K562 (cell line): ENCODE results near the gene ACYP2. TPM values are rescaled to one million over a fixed set of nuclear protein-coding genes. Genes with fewer than 3 reads are reported as not detected.

Experiments
- CHD2 ChIP-seq: IDR thresholded peaks from 2 replicates; pipeline ENCODE4 v1.6.1; 2011; ENCODE audit warnings: low read depth, low read length
- CXXC5 ChIP-seq: fragments of 250-450 bp; sonication (Bioruptor Pico); IDR thresholded peaks from 2 replicates; pipeline ENCODE4 v1.8.0; 2022; ENCODE audit warnings: inconsistent platforms, mild to moderate bottlenecking, moderate library complexity
- E4F1 ChIP-seq: fragments of 250-450 bp; sonication (Bioruptor Pico); IDR thresholded peaks from 2 replicates; pipeline ENCODE4 v1.5.0; 2021; ENCODE audit warnings: mild to moderate bottlenecking, borderline replicate concordance
- HMBOX1 ChIP-seq: sonication (generic); IDR thresholded peaks from 2 replicates; pipeline ENCODE4 v1.6.1; 2016
- HNRNPL ChIP-seq: fragments of 200-400 bp; formaldehyde crosslinking; IDR thresholded peaks from 2 replicates; pipeline ENCODE4 v1.6.1; 2017; ENCODE audit warnings: low read depth, mild to moderate bottlenecking, low read length
- KAT2B ChIP-seq: IDR thresholded peaks from one replicate; pipeline ENCODE4 v1.6.1; 2012; ENCODE audit warnings: low read depth, mild to moderate bottlenecking, control low read depth, inconsistent platforms, low read length, moderate library complexity
- MECOM ChIP-seq: fragments of 250-450 bp; sonication (Bioruptor Pico); IDR thresholded peaks from 2 replicates; pipeline ENCODE4 v1.8.0; 2022; ENCODE audit warnings: inconsistent platforms
- MEIS2 ChIP-seq: fragments of 450-650 bp; IDR thresholded peaks from 2 replicates; pipeline ENCODE4 v1.6.1; 2014; ENCODE audit warnings: mild to moderate bottlenecking; ENCODE audit not compliant: partially characterized antibody
- MNT ChIP-seq, 2 experiments: fragments of 450-650 bp; conservative IDR thresholded peaks; 2 replicates each; pipeline ENCODE4 v1.6.1; 2017; ENCODE audit warnings: mild to moderate bottlenecking in 2 of 2, moderate library complexity in 2 of 2
- NRF1 ChIP-seq, 2 experiments: fragments of 450-650 bp; IDR thresholded peaks in 1 of 2; conservative IDR thresholded peaks in 1 of 2; 2 replicates each; pipeline ENCODE4 v1.6.1; 2014; ENCODE audit warnings: mild to moderate bottlenecking in 2 of 2
- POLR2AphosphoS2 ChIP-seq: IDR thresholded peaks from 2 replicates; pipeline ENCODE4 v1.6.1; 2012; ENCODE audit warnings: low read length, improper control_type of control experiment
- RFX1 ChIP-seq: fragments of 450-650 bp; IDR thresholded peaks from 2 replicates; pipeline ENCODE4 v1.6.1; 2016; ENCODE audit warnings: mild to moderate bottlenecking, moderate library complexity
- SPI1 ChIP-seq: IDR thresholded peaks from 2 replicates; pipeline ENCODE4 v1.6.1; 2011; ENCODE audit warnings: low read depth, low read length, control low read depth, borderline replicate concordance
- ZNF133 ChIP-seq: fragments of 250-450 bp; sonication (Bioruptor Pico); IDR thresholded peaks from 2 replicates; pipeline ENCODE4 v1.4.0; 2020; ENCODE audit warnings: mild to moderate bottlenecking
- ZNF407 ChIP-seq: fragments of 450-650 bp; IDR thresholded peaks from 2 replicates; pipeline ENCODE4 v1.6.1; 2016; ENCODE audit warnings: low read depth
- polyA plus RNA-seq, 8 experiments: library from polyadenylated mRNA; depleted of rRNA in 4 of 8; stranded (reverse) in 5 of 8; unstranded in 3 of 8; fragments of >200 nt; fragmentation: Nextera tagmentation in 2 of 8; fragmentation: Illumina TruSeq in 1 of 8; extraction: Ambion mirVana in 2 of 8; extraction: Trizol in 1 of 8; gene quantifications; 2 replicates each; pipeline versions ENCODE4 v1.2.1 to v1.2.3, GENCODE V29; 2011 to 2014; ENCODE audit warnings: inconsistent platforms in 1 of 8, missing spikeins in 1 of 8
- total RNA-seq, 7 experiments: library from RNA; depleted of rRNA in 6 of 7; stranded (reverse); fragments of >200 nt in 6 of 7; fragmentation: Illumina TruSeq in 2 of 7; extraction: Trizol in 2 of 7; gene quantifications; 2 replicates each; pipeline versions ENCODE4 v1.2.1 to v1.2.3, GENCODE V29; 2011 to 2021; ENCODE audit warnings: low replicate concordance in 1 of 7

Gene ACYP2
- total and polyA plus RNA-seq, 9 of the 15 experiments (the other 6 are each of a cell fraction or from before 2014, with no cell fraction given): 1.0 to 4.1 (median 2.0) TPM

GRCh38 chr2:54330162-54330925 lies 214.9 kb downstream of the ACYP2 start (continued):
- no peak for TF ChIP-seq ZNF407
- peak; percentile 94 to 95 for TF ChIP-seq NRF1 (conservative IDR thresholded peaks at IDR 0.05 in 1 of 2, IDR thresholded peaks at IDR 0.05 in 1 of 2)
- TF ChIP-seq MNT (conservative IDR thresholded peaks at IDR 0.05): peak in 1 of 2 experiments; percentile 32; a peak in 1 of 4 replicates
- peak; percentile 92 for TF ChIP-seq CXXC5 (CRISPR knock-in tag)
- no peak for TF ChIP-seq HMBOX1
- TF ChIP-seq SPI1: no peak
- TF ChIP-seq POLR2AphosphoS2: no peak
- TF ChIP-seq KAT2B: no peak
- no peak for TF ChIP-seq E4F1 (CRISPR knock-in tag)
- TF ChIP-seq MECOM (CRISPR knock-in tag): no peak
- TF ChIP-seq HNRNPL: no peak
- peak; percentile 99 for TF ChIP-seq RFX1
- no peak for TF ChIP-seq ZNF133 (CRISPR knock-in tag)
- no peak for TF ChIP-seq CHD2
- peak; percentile 63 for TF ChIP-seq MEIS2
